NCI-H146 treated with DMSO at 0.1 percent for 48 hours (cell line): ENCODE measurements around the gene MOCS3.

Experiments used
- DNase-seq: peaks from one replicate; lab custom pipeline; 2025; ENCODE audit not compliant: unreplicated experiment; lab: John Stamatoyannopoulos, UW

MOCS3 gene, protein sequence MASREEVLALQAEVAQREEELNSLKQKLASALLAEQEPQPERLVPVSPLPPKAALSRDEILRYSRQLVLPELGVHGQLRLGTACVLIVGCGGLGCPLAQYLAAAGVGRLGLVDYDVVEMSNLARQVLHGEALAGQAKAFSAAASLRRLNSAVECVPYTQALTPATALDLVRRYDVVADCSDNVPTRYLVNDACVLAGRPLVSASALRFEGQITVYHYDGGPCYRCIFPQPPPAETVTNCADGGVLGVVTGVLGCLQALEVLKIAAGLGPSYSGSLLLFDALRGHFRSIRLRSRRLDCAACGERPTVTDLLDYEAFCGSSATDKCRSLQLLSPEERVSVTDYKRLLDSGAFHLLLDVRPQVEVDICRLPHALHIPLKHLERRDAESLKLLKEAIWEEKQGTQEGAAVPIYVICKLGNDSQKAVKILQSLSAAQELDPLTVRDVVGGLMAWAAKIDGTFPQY

GRCh38 chr20:50958615-50959542 is at the start of gene MOCS3:
Gene MOCS3, plus strand, starts transcription at chr20:50958818. Its CDS starts 25 bp downstream, at chr20:50958843.
- peak; percentile 95 for DNase-seq

DNA sequence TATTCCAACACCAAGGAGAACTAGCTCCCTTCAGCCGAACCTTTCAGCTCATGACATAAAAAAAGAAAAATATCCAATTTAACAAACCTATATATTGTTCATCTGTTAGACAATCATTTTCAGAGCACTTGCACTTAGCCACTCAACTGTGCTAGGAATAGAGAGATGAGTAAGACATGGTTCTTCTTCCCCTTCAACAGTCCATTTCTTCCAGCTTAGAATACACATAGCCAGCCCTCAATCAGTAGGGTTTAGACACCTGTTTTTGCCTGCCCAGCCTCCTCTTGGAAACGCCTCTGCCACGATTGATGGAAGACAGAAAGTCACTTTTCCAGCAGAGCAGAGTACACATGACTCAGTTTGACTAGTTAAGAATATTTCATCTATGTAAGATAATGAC is 49.2 kb upstream of the MOCS3 start:
- no peak for DNase-seq

GRCh38 chr20:50911030-50911429 is 47.6 kb upstream of the MOCS3 start:
- DNase-seq, result no peak

DNA sequence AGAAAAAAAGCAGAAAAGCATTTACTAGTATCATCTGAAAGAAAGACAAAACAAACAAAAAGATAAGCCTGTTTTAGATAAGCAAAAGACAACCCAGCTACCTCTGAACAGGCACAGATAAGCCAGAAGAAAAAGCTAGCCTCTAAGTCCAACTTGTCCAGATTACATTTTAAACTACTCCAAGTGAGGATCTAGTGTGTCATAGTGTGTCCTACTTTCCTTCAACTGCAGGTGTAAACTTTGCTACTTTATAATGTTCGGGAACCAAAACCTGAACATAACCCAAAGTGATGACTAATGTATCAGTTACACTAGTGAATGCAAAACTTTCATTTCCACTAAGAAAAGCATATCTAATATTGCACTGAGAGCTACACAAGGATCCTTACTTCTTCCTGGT is 46.9 kb upstream of the MOCS3 start:
- DNase-seq, result no peak

DNA sequence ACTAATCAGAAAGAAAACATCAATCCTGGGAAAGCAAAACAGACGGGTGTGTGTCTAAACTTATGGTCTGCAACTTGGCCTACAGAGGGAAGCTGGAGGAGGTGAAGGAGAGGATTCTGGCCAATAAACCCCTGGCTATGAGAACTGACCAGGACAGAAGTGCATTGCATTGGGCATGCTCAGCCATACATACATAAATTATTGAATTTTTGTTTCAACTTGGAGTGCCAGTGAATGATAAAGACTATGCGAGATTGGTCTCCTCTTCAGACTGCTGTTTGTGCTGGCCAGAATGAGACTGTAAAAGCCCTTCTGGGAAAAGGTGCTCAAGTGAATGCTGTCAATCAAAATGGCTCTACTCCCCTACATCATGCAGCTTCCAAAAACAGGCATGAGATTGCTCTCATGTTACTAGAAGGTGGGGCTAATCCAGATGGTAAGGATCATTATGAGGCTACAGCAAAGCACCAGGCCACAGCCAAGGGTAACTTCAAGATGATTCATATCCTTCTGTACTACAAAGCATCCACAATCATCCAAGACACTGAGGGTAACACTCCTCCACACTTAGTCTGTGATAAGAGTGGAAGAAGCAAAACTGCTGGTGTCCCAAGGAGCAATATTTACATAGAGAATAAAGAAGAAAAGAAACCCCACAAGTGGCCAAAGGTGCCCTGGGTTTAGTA is 44.8 kb upstream of the MOCS3 start:
- no peak for DNase-seq

DNA sequence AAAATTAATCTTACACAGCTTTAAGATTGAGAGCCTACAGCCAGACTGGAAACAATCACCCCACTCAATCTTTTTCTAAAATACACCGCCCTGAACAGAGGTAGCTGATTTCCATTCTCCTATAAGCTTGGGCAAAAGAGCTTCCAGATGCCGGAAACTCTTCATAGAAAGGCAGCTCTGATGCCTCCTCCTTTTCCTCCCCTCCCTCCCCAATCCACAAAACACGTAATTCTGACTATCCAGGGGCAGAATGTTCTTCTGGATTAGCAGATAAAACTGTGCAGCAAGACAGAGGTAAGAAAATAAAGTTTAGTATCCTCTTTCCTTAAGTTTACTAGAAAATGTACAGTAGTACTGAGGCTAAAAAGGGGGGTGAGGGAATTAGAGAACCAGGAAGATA is 43.2 kb upstream of the MOCS3 start:
- DNase-seq, result no peak

GRCh38 chr20:50916257-50916656 is 42.4 kb upstream of the MOCS3 start:
- no peak for DNase-seq

DNA sequence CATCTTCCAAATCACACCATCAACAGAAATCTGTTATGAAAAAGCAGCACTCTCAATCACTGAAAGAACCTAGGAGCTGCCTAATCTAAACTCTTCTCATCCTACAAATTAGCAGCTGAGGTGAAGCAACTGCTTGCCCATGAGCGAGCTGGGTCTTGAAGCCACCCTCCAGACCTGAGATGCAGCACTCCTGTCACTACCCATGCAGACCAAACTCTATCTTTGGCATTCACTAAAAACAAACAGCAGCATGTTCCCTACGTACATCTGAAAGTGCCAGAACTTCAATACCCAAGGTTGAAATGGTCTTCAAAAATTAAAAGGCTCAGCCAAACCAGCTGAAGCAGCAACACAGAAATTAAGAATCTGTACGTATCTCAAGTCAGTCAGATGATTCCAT is 41.7 kb upstream of the MOCS3 start:
- no peak for DNase-seq

DNA sequence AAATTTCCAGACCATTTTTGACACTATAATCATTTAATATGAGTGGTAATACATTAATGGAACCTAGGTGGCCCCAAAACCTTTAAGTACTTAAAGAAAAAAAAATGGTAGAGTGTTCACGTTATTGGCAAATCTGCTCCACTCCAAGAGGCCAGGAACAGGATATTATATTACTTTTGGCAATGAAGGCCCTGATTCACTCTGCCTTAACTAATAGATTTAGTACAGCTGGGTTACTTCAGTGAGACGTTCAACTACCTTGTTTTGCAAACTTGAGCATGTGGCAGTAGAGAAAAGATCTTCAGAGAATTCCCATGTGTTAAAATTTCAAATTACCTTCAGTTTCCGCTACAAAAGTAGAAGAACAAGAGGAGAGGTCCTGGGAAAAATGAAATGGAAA is 40.2 kb upstream of the MOCS3 start:
- no peak for DNase-seq

DNA sequence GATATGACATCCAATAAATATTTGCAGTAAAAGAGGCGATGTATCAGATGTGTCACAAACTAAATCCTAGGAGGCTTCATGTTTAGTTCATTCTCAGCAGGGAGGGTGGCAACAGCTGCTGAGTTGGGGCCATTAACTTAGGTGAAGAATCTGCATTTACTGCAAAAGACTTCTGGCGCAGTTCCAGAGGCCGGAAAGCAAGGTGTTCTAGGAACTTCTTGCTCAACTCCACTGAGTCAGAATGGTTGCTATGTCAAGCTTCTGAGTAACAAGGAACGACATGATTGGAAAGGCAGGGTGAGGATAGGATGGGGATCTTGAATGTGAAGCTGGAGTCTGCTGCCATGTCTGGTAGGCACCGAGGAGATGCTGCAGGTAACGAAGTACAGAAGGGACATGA is 39.1 kb upstream of the MOCS3 start:
- DNase-seq, result no peak

DNA sequence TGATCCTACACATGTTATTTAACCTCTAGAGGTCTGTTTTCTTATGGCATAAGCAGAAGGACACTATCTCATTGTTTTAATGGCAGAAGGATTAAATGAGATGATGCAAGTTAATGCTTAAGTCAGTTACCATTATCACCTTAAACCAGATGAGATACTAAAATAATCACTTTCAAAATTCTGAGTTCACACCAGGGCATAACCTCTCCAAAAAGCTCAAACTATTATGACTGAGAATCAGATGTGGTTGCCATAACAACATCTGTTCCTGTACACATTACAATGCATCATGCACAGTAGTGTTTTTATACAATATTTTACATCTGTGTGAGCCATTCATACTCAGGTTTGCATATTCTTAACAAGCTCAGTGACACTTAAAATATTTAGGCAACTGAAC is 37.6 kb upstream of the MOCS3 start:
- DNase-seq, result no peak

DNA sequence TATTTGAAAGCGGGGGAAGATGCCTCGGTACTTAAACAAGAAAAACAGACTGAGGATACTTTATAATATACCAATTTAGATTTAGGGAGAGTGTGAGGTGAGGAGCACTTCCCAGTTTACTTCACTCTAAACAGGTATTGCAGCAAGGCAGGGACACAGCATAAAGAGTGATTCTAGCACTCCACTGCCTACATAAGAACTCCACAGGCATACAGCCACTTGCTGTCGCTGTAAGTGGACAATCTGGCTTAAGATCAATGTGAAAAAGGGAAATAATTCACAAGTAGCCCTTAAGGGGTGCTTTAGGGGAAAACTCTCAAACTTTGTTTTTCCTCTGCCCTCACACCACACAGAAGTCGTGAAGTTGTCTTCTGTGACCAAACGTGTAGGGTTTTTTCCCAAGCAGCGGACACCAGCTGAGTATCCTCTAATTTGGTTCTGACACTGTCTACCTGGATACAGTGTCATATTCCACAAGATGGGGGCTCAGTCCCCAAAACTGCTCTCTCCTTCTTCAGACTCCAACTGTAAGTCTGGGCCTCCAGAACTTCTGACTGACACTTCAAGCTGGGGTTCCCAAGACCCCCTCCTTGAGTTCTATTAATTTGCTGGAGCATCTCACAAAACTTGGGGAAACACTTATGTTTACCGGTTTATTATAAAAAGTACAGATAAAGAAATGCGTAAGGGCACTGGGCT is 36.7 kb upstream of the MOCS3 start:
- DNase-seq, result no peak

- DNase-seq, result no peak
Observed at GRCh38 chr20:50924261-50924920, 34.2 kb upstream of the MOCS3 start.

GRCh38 chr20:50926530-50926929 is 32.1 kb upstream of the MOCS3 start:
- no peak for DNase-seq

GRCh38 chr20:50928469-50928868 is 30.1 kb upstream of the MOCS3 start:
- DNase-seq, result no peak

DNA sequence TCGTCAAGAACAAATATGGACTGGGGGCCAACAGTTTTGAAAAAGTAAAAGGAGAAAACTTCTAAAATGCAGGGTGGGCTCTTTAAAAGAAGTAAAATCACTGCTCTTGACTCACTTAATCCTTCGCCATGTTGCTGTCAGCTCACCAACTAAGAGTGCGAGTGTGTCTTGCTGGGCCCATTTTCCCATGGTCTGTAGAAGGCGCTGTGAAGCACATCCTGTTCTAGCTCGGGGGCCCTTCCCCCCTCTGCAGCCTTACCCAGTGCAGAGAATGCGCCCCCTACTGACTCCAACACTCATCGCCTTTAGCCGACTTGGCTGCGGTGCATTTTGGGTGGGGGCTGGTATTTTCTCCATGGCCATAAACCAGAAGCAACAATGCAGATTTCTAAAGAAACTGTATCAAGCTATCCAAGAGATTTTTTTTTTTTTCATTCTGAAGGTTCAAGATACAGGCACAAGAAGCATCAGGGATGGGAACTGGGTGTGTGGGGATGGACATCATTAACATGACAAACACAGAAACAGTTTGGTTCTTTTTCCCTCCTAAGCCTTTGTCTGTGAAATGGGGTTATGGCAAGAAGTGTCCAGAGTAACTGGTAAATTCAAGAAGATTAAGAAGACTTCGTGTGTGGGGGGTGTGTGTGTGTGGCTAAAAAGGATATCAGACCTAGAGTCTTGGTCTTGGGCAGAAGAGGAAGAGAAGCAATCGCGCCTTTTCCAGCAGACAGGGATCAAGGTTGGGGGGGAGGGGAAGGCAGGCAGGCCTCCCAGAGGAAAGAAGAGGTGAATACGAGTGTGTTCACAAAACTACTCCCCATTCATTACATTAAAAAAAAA is 29.1 kb upstream of the MOCS3 start:
- DNase-seq, result peak; percentile 94

DNA sequence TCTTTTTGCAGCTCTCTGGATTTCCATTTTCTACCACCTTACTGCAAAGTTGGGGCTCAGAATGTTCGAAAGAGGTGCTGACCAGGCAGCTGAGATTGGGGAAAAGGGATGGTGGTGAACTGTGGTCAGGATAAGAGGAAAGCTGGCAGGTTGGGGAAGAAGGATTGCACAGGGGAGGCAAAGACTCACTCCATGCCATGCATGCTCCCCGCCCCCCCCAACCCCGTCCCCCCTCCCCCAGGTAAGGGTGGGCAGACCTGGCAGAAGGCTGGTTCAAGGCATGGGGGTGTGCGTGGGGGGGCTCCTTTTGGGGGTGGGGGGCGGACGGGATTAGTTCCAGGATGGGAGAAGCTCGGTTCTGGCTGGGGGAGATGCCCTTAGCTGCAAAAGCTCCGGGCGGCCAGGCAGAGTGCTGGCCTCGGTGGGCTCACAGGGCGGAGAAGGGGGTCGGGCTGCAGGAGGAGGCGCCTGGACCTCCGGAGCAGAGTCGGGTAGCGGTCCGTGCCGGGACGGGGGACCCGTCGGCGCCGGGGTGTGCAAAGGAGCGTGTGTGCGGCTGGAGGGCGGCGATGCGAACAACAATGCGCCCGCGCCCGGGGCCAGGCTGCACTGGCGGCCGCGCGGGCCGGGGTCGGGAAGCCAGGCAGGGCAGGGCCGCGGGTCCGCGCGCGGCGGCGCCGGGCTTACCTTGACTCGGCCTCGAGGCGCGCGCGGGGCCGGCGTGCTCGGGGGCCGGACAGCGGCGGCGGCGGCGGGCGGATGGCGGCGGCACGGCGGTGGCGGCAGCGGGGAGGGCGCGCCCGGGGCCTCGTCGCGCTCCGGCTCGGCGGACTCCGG is 28.3 kb upstream of the MOCS3 start:
- peak; percentile 55 for DNase-seq

GRCh38 chr20:50930976-50931305 is 27.7 kb upstream of the MOCS3 start:
- DNase-seq, result no peak
